ENCODE data around the gene CLCN3. TPM values are rescaled to one million over a fixed set of nuclear protein-coding genes. Genes with fewer than 3 reads are reported as not detected.
A peak's percentile ranks its signal among the peaks of the same experiment; 100 is the strongest.

Gene CLCN3
- total and polyA plus RNA-seq, 2 of the 13 experiments (the other 11 are each of a cell fraction or from before 2014, with no cell fraction given) = 13.6 to 23.7 TPM

GRCh38 chr4:169619958-169620879 lies at the start of gene CLCN3 (continued):
- TF ChIP-seq ZBTB40 (IDR thresholded peaks at IDR 0.05) (no peak), ZBTB40 (CRISPR knock-in tag; IDR thresholded peaks at IDR 0.05) (peak; percentile 55; the same call in 1 of the 2 replicates), NFATC3 (CRISPR knock-in tag; IDR thresholded peaks at IDR 0.05) (peak; percentile 70; the same call in 1 of the 2 replicates), MTA1 (CRISPR knock-in tag; IDR thresholded peaks at IDR 0.05; ENCODE audit: borderline replicate concordance) (peak; percentile 50; the same call in 1 of the 2 replicates), ZNF33A (CRISPR knock-in tag; IDR thresholded peaks at IDR 0.05; ENCODE audit: borderline replicate concordance) (no peak), BRF2 (CRISPR knock-in tag; IDR thresholded peaks at IDR 0.05) (peak; percentile 72; the same call in 1 of the 2 replicates), DPF2 (CRISPR knock-in tag; IDR thresholded peaks at IDR 0.05; ENCODE audit: borderline replicate concordance, low read depth) (no peak), ZNF619 (CRISPR knock-in tag; IDR thresholded peaks at IDR 0.05) (peak; percentile 56; the same call in 1 of the 2 replicates), RXRA (CRISPR knock-in tag; IDR thresholded peaks at IDR 0.05) (peak; percentile 97), MYNN (CRISPR knock-in tag; IDR thresholded peaks at IDR 0.05; ENCODE audit: low read depth) (peak; percentile 43)
- TF ChIP-seq, protein P1, sequence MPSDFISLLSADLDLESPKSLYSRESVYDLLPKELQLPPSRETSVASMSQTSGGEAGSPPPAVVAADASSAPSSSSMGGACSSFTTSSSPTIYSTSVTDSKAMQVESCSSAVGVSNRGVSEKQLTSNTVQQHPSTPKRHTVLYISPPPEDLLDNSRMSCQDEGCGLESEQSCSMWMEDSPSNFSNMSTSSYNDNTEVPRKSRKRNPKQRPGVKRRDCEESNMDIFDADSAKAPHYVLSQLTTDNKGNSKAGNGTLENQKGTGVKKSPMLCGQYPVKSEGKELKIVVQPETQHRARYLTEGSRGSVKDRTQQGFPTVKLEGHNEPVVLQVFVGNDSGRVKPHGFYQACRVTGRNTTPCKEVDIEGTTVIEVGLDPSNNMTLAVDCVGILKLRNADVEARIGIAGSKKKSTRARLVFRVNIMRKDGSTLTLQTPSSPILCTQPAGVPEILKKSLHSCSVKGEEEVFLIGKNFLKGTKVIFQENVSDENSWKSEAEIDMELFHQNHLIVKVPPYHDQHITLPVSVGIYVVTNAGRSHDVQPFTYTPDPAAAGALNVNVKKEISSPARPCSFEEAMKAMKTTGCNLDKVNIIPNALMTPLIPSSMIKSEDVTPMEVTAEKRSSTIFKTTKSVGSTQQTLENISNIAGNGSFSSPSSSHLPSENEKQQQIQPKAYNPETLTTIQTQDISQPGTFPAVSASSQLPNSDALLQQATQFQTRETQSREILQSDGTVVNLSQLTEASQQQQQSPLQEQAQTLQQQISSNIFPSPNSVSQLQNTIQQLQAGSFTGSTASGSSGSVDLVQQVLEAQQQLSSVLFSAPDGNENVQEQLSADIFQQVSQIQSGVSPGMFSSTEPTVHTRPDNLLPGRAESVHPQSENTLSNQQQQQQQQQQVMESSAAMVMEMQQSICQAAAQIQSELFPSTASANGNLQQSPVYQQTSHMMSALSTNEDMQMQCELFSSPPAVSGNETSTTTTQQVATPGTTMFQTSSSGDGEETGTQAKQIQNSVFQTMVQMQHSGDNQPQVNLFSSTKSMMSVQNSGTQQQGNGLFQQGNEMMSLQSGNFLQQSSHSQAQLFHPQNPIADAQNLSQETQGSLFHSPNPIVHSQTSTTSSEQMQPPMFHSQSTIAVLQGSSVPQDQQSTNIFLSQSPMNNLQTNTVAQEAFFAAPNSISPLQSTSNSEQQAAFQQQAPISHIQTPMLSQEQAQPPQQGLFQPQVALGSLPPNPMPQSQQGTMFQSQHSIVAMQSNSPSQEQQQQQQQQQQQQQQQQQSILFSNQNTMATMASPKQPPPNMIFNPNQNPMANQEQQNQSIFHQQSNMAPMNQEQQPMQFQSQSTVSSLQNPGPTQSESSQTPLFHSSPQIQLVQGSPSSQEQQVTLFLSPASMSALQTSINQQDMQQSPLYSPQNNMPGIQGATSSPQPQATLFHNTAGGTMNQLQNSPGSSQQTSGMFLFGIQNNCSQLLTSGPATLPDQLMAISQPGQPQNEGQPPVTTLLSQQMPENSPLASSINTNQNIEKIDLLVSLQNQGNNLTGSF (CRISPR knock-in tag; IDR thresholded peaks at IDR 0.05) = no peak

Data from HepG2 (cell line).